ENCODE data around the gene WIPF2.
A peak's percentile ranks its signal among the peaks of the same experiment; 100 is the strongest.

WIPF2 gene

DNA sequence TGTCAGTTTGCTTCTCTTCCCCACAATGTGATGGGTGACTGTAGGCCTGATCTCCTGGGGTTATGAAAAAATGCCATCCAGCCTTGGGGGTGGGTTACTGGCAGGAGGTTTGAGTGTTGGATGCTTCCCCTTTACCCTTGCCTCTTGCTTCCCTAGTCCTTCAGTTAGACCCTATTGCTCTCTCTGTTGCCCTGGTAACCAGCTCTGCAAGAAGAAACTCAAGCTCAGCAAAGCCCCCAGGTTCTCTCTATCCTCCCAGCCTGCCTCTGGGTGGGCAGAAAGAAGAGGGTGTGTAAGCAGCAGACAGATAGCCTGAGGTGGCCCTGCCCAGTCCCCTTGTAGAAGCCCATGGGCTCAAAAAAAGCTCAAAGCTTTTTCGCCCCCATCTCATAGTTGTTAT, 44.6 kb upstream of the WIPF2 start:
- Histone ChIP-seq H3K4me3 (ENCODE audit: low read depth, low read length) (no peak overlapping the region), H3K27me3 (replicated peaks) (no peaks in the 10 kb centered on the region), H3K27ac (no peak overlapping the region), H3K36me3 (replicated peaks) (peaks cover 28% of the 10 kb centered on the region)
- in situ Hi-C loops (cut with HindIII; ENCODE audit: low pct_ligation_motif_present, low sequenced_read_pairs) = no loop called here
- DNase-seq = no peak
- TF ChIP-seq, protein P1, sequence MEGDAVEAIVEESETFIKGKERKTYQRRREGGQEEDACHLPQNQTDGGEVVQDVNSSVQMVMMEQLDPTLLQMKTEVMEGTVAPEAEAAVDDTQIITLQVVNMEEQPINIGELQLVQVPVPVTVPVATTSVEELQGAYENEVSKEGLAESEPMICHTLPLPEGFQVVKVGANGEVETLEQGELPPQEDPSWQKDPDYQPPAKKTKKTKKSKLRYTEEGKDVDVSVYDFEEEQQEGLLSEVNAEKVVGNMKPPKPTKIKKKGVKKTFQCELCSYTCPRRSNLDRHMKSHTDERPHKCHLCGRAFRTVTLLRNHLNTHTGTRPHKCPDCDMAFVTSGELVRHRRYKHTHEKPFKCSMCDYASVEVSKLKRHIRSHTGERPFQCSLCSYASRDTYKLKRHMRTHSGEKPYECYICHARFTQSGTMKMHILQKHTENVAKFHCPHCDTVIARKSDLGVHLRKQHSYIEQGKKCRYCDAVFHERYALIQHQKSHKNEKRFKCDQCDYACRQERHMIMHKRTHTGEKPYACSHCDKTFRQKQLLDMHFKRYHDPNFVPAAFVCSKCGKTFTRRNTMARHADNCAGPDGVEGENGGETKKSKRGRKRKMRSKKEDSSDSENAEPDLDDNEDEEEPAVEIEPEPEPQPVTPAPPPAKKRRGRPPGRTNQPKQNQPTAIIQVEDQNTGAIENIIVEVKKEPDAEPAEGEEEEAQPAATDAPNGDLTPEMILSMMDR (IDR thresholded peaks at IDR 0.05; ENCODE audit: low read depth, low read length, missing control alignments) = no peak

DNA sequence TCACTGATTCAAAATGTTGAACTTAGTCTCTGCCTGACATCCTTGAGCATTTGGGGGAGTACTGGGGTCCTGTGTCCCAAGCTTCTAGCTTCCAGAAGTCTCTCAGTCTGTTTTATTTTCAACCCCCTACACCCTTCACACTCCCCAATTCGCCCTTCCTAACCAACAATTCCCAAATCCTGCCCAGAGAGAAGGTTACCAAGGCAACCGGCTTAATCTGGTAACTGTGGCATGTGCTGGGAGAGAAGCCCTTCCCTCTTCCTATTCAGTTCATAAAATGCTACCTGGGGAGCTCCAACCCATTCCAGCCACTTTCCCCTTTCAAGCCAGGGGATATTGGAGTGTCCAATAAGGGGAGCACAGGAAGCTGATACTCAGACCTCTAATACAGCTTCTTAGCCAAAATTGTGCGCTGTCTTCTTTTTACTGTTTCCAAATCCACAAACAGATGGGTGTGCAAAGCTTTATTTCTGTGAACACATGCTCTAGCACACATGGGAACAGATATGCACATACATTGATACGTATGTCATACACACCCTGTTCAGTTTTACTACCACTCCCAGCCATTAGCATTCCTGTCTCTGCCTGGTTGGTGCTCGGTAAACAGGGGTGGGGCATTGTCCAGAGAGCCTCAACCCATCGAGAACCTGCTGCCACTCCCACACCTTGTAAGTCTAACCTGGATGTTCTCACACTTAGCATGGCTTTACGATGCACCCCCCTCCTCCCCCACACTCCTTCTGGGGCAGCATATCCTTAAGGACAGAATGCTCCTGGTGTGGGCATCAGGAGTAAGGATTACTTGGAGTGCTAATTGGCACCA, 43.0 kb upstream of the WIPF2 start:
- no peak for DNase-seq
- Histone ChIP-seq H3K36me3 (replicated peaks) (peaks cover 15% of the 10 kb centered on the region), H3K4me3 (ENCODE audit: low read depth, low read length) (no peak overlapping the region), H3K27me3 (replicated peaks) (no peaks in the 10 kb centered on the region), H3K27ac (no peak overlapping the region)
- in situ Hi-C loops (cut with HindIII; ENCODE audit: low pct_ligation_motif_present, low sequenced_read_pairs) = loop anchor here (25.0 kb wide), 1 partner anchor 111 kb away; the partner anchor contains the start of gene CDC6
- TF ChIP-seq, protein P1 (IDR thresholded peaks at IDR 0.05; ENCODE audit: low read depth, low read length, missing control alignments) = no peak

DNA sequence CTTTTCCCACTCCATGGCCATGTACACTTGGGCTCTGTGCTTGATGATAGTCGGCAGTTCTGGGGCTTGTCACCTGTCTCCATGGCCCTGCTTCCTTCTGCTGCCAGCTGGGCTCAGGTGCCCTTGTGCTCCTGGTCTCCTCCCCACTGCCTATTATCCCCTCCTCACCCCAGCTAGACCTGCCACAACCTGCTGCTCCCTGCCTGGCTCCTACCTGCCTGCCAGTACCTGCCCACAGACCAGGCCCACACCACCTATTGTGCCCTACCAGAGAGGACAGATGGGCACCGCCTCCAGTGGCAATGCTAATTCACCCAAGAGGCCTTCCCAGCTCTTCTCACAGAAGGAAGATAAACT, 42.4 kb upstream of the WIPF2 start:
- Histone ChIP-seq H3K36me3 (replicated peaks) (peaks cover 9% of the 10 kb centered on the region), H3K27me3 (replicated peaks) (no peaks in the 10 kb centered on the region), H3K4me3 (ENCODE audit: low read depth, low read length) (no peak overlapping the region), H3K27ac (no peak overlapping the region)
- TF ChIP-seq, protein P1 (IDR thresholded peaks at IDR 0.05; ENCODE audit: low read depth, low read length, missing control alignments) = no peak
- in situ Hi-C loops (cut with HindIII; ENCODE audit: low pct_ligation_motif_present, low sequenced_read_pairs) = loop anchor here (25.0 kb wide), 1 partner anchor 111 kb away; the partner anchor contains the start of gene CDC6
- DNase-seq = no peak

DNA sequence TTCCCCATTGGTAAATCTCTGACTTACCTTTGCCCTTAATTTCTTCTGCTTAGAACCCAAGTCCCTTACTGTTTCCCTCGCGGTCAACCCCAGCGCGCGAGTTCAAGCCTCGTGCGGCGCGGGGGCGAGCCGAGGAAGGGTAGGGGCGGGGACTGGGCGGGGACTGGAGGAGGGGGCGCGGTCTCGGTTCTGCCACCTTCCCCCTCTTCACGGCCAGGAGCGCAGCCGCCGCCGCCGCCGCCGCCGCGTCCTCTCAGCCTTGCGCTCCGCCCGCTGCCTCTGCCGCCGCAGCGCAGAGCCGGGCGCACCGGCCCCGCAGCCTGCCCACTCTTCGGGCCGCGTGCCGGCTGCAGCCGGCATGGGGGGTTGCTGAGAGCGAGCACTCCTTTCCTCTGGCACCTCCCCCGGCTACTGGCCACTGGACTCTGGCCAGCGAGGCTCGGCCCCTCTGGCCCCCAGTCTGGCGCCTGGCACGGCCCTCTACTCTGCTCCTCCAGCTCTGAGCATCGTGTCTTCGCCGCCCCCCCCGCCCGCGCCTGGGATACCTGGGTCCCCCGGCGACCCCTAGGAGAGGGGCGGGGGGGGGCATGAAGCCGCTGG, 41.7 kb upstream of the WIPF2 start, which contains the start of gene RAPGEFL1:
Gene RAPGEFL1, plus strand, starts transcription at position 196 of the 600 bp plus-strand sequence. Its CDS starts 392 bp downstream, at position 588.
- Histone ChIP-seq H3K4me3 (ENCODE audit: low read depth, low read length) (peak within 1 kb of the TSS; percentile 54), H3K27me3 (replicated peaks) (no peaks in the 10 kb centered on the region), H3K27ac (no peak within 1 kb of the TSS), H3K36me3 (replicated peaks) (peaks cover 4% of the 10 kb centered on the region)
- peak; percentile 63 for DNase-seq
- in situ Hi-C loops (cut with HindIII; ENCODE audit: low pct_ligation_motif_present, low sequenced_read_pairs) = loop anchor here (25.0 kb wide), 1 partner anchor 110 kb away; the partner anchor contains the start of gene CDC6
- TF ChIP-seq, protein P1 (IDR thresholded peaks at IDR 0.05; ENCODE audit: low read depth, low read length, missing control alignments) = no peak

DNA sequence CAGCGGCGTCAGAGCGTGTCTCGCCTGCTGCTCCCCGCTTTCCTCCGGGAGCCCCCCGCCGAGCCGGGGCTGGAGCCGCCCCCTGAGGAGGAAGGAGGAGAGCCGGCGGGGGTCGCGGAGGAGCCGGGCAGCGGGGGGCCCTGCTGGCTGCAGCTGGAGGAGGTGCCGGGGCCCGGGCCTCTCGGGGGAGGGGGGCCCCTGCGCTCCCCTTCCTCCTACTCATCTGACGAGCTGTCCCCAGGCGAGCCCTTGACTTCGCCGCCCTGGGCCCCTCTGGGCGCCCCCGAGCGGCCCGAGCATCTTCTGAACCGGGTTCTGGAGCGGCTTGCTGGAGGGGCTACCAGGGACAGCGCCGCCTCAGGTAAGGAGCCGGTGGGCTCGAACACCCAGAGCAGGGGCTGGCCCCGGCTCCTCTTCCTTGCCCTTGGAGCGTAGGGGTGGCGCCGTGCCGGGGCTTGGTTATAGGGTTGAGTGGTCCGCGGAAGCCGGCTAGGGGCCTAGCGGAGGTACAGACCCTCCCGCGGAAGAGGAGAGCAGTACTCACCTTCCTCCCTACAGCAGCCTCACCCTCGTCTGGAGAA, 41.0 kb upstream of the WIPF2 start:
- H3K27ac ChIP-seq = no peak overlapping the region
- TF ChIP-seq, protein P1 (IDR thresholded peaks at IDR 0.05; ENCODE audit: low read depth, low read length, missing control alignments) = no peak
- no peaks in the 10 kb centered on the region for H3K27me3 ChIP-seq (replicated peaks)
- H3K4me3 ChIP-seq (ENCODE audit: low read depth, low read length) = peak overlapping the region; percentile 54
- in situ Hi-C loops (cut with HindIII; ENCODE audit: low pct_ligation_motif_present, low sequenced_read_pairs) = loop anchor here (25.0 kb wide), 1 partner anchor 109 kb away; the partner anchor contains the start of gene CDC6
- no peak for DNase-seq
- peaks cover 3% of the 10 kb centered on the region for H3K36me3 ChIP-seq (replicated peaks)
